GM23338 (cell line): ENCODE measurements around the gene C5AR1. TPM values are rescaled to one million over a fixed set of nuclear protein-coding genes. Genes with fewer than 3 reads are reported as not detected.
"Not testable (repeated sequence)": the region's sequence is repeated elsewhere in the genome, so short reads cannot be mapped to it uniquely, and the experiment has no call there.

Experiments
- ATAC-seq: fragments of 200-7000 bp; cut with Tn5 transposase; 3 replicates; pipeline ENCODE4 v1.9.1; 2020
- DNase-seq: peaks from one replicate; pipeline ENCODE4 v3.0.0-alpha.2; 2015; ENCODE audit warnings: low spot score
- H2AFZ ChIP-seq: fragments of 200-600 bp; sonication (generic); 2 replicates; pipeline ENCODE4 v1.8.0; 2016; ENCODE audit warnings: antibody characterized with exemption, mild to moderate bottlenecking, moderate library complexity
- H3F3A ChIP-seq: fragments of 200-600 bp; sonication (generic); replicated peaks from 2 replicates; pipeline ENCODE4 v1.8.0; 2017; ENCODE audit warnings: antibody characterized with exemption, mixed run types, low read depth
- H3K27ac ChIP-seq: fragments of 200-600 bp; sonication (generic); 2 replicates; pipeline ENCODE4 v1.6.1; 2016; ENCODE audit warnings: low read depth
- H3K27me3 ChIP-seq: fragments of 200-600 bp; sonication (generic); 2 replicates; pipeline ENCODE4 v1.8.0; 2016; ENCODE audit warnings: mild to moderate bottlenecking, mixed run types, moderate library complexity; ENCODE audit not compliant: insufficient read depth
- H3K36me3 ChIP-seq: fragments of 200-600 bp; sonication (generic); 2 replicates; pipeline ENCODE4 v1.8.0; 2016; ENCODE audit warnings: mild to moderate bottlenecking; ENCODE audit not compliant: insufficient read depth
- H3K4me1 ChIP-seq: fragments of 200-600 bp; sonication (generic); 2 replicates; pipeline ENCODE4 v1.8.0; 2016; ENCODE audit warnings: mild to moderate bottlenecking, moderate library complexity; ENCODE audit not compliant: insufficient read depth
- H3K4me2 ChIP-seq: fragments of 200-600 bp; sonication (generic); 2 replicates; pipeline ENCODE4 v1.7.1; 2017; ENCODE audit warnings: mixed run types
- H3K4me3 ChIP-seq: fragments of 200-600 bp; sonication (generic); 2 replicates; pipeline ENCODE4 v1.6.1; 2016; ENCODE audit warnings: mixed run types
- H3K79me2 ChIP-seq: fragments of 200-600 bp; sonication (generic); replicated peaks from 2 replicates; pipeline ENCODE4 v1.8.0; 2017; ENCODE audit warnings: mild to moderate bottlenecking; ENCODE audit not compliant: insufficient read depth
- H3K9me2 ChIP-seq: fragments of 200-600 bp; sonication (generic); 2 replicates; pipeline ENCODE4 v1.8.0; 2017; ENCODE audit not compliant: insufficient read depth
- H4K20me1 ChIP-seq: fragments of 200-600 bp; sonication (generic); replicated peaks from 2 replicates; pipeline ENCODE4 v1.8.0; 2017; ENCODE audit warnings: mild to moderate bottlenecking; ENCODE audit not compliant: insufficient read depth
- H3K27ac Mint-ChIP-seq: 2 replicates; pipeline ENCODE4 v1.8.0; 2020; ENCODE audit warnings: inconsistent platforms, mild to moderate bottlenecking, moderate library complexity, mixed read lengths
- H3K27me3 Mint-ChIP-seq: 3 replicates; pipeline ENCODE4 v1.8.0; 2022; ENCODE audit warnings: low read depth, mild to moderate bottlenecking, moderate library complexity, mixed read lengths, inconsistent platforms; ENCODE audit not compliant: insufficient read depth, poor library complexity
- H3K36me3 Mint-ChIP-seq: 3 replicates; pipeline ENCODE4 v1.8.0; 2021; ENCODE audit warnings: low read depth, mild to moderate bottlenecking, inconsistent platforms, moderate library complexity, mixed read lengths
- H3K4me1 Mint-ChIP-seq: 3 replicates; pipeline ENCODE4 v1.8.0; 2020; ENCODE audit warnings: mild to moderate bottlenecking, inconsistent platforms, mixed read lengths
- H3K4me3 Mint-ChIP-seq: 3 replicates; pipeline ENCODE4 v1.8.0; 2021; ENCODE audit warnings: moderate library complexity, mild to moderate bottlenecking, inconsistent platforms, mixed read lengths
- H3K9me3 Mint-ChIP-seq: 3 replicates; pipeline ENCODE4 v1.8.0; 2020; ENCODE audit warnings: moderate library complexity, mild to moderate bottlenecking, inconsistent platforms, mixed read lengths
- EZH2 ChIP-seq: fragments of 200-600 bp; sonication (generic); IDR thresholded peaks from one replicate; pipeline ENCODE4 v1.8.0; 2017; ENCODE audit warnings: antibody characterized with exemption, mild to moderate bottlenecking, low read depth; ENCODE audit not compliant: unreplicated experiment
- EZH2phosphoT487 ChIP-seq: fragments of 200-600 bp; sonication (generic); IDR thresholded peaks from one replicate; pipeline ENCODE4 v1.8.1; 2018; ENCODE audit warnings: antibody characterized with exemption; ENCODE audit not compliant: unreplicated experiment
- POLR2AphosphoS5 ChIP-seq: IDR thresholded peaks from 2 replicates; pipeline ENCODE4 v1.6.1; 2016; ENCODE audit warnings: antibody characterized with exemption, low read depth
- ZNF114 ChIP-seq: fragments of 250-450 bp; sonication (Bioruptor Pico); IDR thresholded peaks from 2 replicates; pipeline ENCODE4 v1.5.0; 2020; ENCODE audit warnings: mild to moderate bottlenecking, moderate library complexity
- polyA plus RNA-seq: library from polyadenylated mRNA; unstranded; fragments of >200 nt; fragmentation: Nextera tagmentation; extraction: Ambion mirVana; gene quantifications from 2 replicates; pipeline ENCODE4 v1.2.1, GENCODE V29; 2016
- total RNA-seq: library from RNA; depleted of rRNA; stranded (reverse); fragments of >200 nt; shearing (Covaris generic); gene quantifications from 2 replicates; pipeline ENCODE4 v1.2.3, GENCODE V29; 2014
- TF ChIP-seq, protein P1 (sequence below): IDR thresholded peaks from one replicate; pipeline ENCODE4 v1.6.1; 2018; ENCODE audit warnings: antibody characterized with exemption; ENCODE audit not compliant: unreplicated experiment

C5AR1 gene
- total and polyA plus RNA-seq, 2 experiments from 2014 or later = 0.08 TPM; not detected in 1

DNA sequence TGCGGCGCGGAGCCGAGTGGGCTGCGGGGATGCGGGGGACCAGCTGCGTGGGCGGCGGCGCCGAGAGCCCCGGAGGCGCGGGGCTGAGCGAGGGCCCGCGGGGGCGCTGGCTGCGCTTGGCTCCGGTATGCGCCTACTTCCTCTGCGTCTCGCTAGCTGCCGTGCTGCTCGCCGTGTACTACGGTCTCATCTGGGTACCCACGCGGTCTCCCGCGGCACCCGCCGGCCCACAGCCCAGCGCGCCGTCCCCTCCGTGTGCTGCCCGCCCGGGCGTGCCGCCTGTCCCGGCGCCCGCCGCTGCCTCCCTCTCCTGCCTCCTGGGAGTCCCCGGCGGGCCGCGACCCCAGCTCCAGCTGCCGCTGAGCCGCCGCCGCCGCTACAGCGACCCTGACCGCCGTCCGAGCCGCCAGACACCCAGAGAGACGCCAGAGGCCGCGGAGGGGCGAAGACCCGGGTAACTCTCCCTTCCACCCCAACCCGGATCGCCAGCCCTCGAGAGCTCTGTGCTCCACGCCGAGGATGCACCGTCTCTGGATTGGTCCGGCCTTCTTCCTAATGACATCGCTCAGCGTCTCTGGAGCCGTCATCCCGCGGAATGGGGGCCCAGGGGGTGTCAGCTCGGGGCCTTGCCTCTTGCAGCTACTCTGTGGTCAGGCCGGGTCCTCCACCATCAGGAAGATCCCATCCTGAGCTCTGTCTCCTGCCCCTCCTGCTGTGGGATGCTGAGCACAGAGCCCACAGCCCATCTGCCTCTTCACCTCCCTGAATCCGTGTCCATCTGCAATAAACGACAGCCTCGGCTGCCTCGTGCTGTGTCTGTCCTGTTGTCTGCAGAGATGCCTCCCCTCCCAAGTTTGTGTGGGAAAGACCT, 34.5 kb upstream of the C5AR1 start:
- no peaks in the 10 kb centered on the region for H3K9me2 ChIP-seq
- peak overlapping the region; percentile 64 for H3K4me3 ChIP-seq
- H3K27me3 Mint-ChIP-seq = peaks cover 31% of the 10 kb centered on the region
- peaks cover 20% of the 10 kb centered on the region for H3F3A ChIP-seq
- peak; percentile 0; the same call in 2 of the 3 replicates for ATAC-seq
- no peaks in the 10 kb centered on the region for H3K36me3 ChIP-seq
- H3K27ac ChIP-seq = no peak overlapping the region
- H4K20me1 ChIP-seq = no peaks in the 10 kb centered on the region; the same call in 1 of the 2 replicates
- no peak overlapping the region; the same call in 1 of the 2 replicates for H3K27ac Mint-ChIP-seq
- TF ChIP-seq POLR2AphosphoS5 (no peak), EZH2 (no peak), EZH2phosphoT487 (no peak), ZNF114 (CRISPR knock-in tag) (no peak)
- TF ChIP-seq, protein P1, sequence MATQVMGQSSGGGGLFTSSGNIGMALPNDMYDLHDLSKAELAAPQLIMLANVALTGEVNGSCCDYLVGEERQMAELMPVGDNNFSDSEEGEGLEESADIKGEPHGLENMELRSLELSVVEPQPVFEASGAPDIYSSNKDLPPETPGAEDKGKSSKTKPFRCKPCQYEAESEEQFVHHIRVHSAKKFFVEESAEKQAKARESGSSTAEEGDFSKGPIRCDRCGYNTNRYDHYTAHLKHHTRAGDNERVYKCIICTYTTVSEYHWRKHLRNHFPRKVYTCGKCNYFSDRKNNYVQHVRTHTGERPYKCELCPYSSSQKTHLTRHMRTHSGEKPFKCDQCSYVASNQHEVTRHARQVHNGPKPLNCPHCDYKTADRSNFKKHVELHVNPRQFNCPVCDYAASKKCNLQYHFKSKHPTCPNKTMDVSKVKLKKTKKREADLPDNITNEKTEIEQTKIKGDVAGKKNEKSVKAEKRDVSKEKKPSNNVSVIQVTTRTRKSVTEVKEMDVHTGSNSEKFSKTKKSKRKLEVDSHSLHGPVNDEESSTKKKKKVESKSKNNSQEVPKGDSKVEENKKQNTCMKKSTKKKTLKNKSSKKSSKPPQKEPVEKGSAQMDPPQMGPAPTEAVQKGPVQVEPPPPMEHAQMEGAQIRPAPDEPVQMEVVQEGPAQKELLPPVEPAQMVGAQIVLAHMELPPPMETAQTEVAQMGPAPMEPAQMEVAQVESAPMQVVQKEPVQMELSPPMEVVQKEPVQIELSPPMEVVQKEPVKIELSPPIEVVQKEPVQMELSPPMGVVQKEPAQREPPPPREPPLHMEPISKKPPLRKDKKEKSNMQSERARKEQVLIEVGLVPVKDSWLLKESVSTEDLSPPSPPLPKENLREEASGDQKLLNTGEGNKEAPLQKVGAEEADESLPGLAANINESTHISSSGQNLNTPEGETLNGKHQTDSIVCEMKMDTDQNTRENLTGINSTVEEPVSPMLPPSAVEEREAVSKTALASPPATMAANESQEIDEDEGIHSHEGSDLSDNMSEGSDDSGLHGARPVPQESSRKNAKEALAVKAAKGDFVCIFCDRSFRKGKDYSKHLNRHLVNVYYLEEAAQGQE = no peak
- H3K9me3 Mint-ChIP-seq = no peaks in the 10 kb centered on the region
- H3K4me3 Mint-ChIP-seq = peak overlapping the region; percentile 64
- no peak overlapping the region for H2AFZ ChIP-seq
- DNase-seq = peak; percentile 62
- peaks cover 15% of the 10 kb centered on the region for H3K36me3 Mint-ChIP-seq
- H3K27me3 ChIP-seq = peaks cover 8% of the 10 kb centered on the region
- no peaks in the 10 kb centered on the region for H3K79me2 ChIP-seq
- peak overlapping the region; percentile 83 for H3K4me2 ChIP-seq
- H3K4me1 ChIP-seq = peaks cover 11% of the 10 kb centered on the region; the same call in 1 of the 2 replicates
- peaks cover 24% of the 10 kb centered on the region for H3K4me1 Mint-ChIP-seq

DNA sequence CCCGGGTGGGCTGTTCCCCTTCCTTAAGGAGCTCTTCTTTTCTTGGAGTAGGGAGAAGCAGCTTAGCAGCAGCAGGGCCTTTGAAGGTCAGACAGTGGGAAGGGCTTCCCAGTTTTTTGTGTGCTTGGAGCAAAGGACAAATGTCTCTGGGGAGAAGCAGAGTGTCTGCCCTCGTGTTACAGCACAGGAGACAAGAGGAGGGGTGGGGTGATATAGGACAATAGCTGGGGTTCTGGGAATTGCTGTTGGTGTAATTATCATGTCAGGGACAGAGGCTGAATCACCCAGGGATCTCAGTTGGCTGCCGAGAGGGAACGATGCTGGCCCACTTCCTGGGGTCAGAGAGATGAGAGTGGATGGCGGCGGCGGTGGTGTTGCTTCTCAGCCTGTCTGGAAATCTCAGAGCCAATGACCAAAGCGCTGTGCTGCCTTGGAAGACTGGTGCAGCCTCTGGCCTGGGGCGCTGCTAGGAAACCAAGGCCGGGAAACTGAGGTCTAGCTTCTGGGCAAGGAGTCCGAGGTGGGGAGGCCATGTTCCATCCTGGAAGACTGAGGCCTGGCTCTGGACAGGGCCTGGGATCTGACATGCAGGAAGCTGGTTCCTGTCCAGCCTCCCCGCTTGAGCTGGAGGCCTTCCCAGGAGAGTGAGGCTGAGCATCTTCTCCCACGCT, 33.7 kb upstream of the C5AR1 start:
- H3K4me2 ChIP-seq = peak overlapping the region; percentile 83; the same call in 1 of the 2 replicates
- peaks cover 7% of the 10 kb centered on the region; the same call in 2 of the 3 replicates for H3K36me3 Mint-ChIP-seq

DNA sequence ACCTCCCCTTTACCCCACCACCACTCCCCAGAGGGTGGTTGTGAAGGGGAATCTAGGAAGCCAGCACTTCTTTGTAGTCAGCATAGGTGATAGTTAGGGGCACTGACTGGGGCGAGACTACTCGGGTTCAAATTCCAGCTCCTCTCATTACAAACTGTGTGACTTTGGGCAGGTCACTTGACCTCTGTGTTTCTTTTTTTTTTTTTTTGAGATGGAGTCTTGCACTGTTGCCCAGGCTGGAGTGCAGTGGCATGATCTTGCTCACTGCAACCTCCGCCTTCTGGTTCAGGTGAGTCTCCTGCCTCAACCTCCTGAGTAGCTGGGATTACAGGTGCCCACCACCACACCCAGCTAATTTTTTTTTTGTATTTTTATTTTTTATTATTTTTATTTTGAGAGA, 33.1 kb upstream of the C5AR1 start:
- H3K27ac ChIP-seq, H3K27ac Mint-ChIP-seq: not testable (repeated sequence)

More for the DNA sequence above, 33.7 kb upstream of the C5AR1 start:
- Histone ChIP-seq H4K20me1 (no peaks in the 10 kb centered on the region; the same call in 1 of the 2 replicates), H3K79me2 (no peaks in the 10 kb centered on the region), H3K4me1 (peaks cover 11% of the 10 kb centered on the region; the same call in 1 of the 2 replicates), H3K27ac (no peak overlapping the region), H3K9me2 (no peaks in the 10 kb centered on the region), H3K36me3 (no peaks in the 10 kb centered on the region), H3F3A (peaks cover 20% of the 10 kb centered on the region), H3K27me3 (peaks cover 8% of the 10 kb centered on the region), H2AFZ (no peak overlapping the region), H3K4me3 (peak overlapping the region; percentile 64; the same call in 1 of the 2 replicates)
- H3K9me3 Mint-ChIP-seq = no peaks in the 10 kb centered on the region
- H3K4me1 Mint-ChIP-seq = peaks cover 22% of the 10 kb centered on the region
- no peak for DNase-seq
- TF ChIP-seq POLR2AphosphoS5 = no peak
- no peak for ATAC-seq
- H3K27me3 Mint-ChIP-seq = peaks cover 31% of the 10 kb centered on the region
- H3K27ac Mint-ChIP-seq = no peak overlapping the region
- peak overlapping the region; percentile 64 for H3K4me3 Mint-ChIP-seq

More for the DNA sequence above, 33.1 kb upstream of the C5AR1 start:
- peaks cover 31% of the 10 kb centered on the region for H3K27me3 Mint-ChIP-seq
- not testable (repeated sequence) for H3K9me2 ChIP-seq, DNase-seq, H4K20me1 ChIP-seq, H2AFZ ChIP-seq, H3K36me3 ChIP-seq, H3K79me2 ChIP-seq, H3K9me3 Mint-ChIP-seq, H3K36me3 Mint-ChIP-seq, H3K4me2 ChIP-seq, H3K4me3 Mint-ChIP-seq, ATAC-seq, H3K4me3 ChIP-seq, H3K27me3 ChIP-seq
- H3K4me1 ChIP-seq = peaks cover 11% of the 10 kb centered on the region; the same call in 1 of the 2 replicates
- peaks cover 19% of the 10 kb centered on the region for H3K4me1 Mint-ChIP-seq
- H3F3A ChIP-seq = peaks cover 20% of the 10 kb centered on the region
